RWPE2 (cell line): ENCODE results near the gene POFUT2.

ENCODE experiments used
- ATAC-seq: fragments of 200-7000 bp; cut with Tn5 transposase; 3 replicates; pipeline ENCODE4 v1.9.1; 2021; ENCODE audit warnings: low read depth
- DNase-seq: peaks from one replicate; pipeline ENCODE4 v3.0.0-alpha.2; 2020; ENCODE audit warnings: low spot score
- H3K27ac ChIP-seq: fragments of 450-650 bp; 2 replicates; pipeline ENCODE4 v1.5.1; 2017; ENCODE audit warnings: mild to moderate bottlenecking; ENCODE audit not compliant: poor library complexity, severe bottlenecking
- H3K27me3 ChIP-seq: fragments of 250-450 bp; sonication (Bioruptor Pico); 2 replicates; pipeline ENCODE4 v1.5.1; 2021; ENCODE audit warnings: mild to moderate bottlenecking, moderate library complexity; ENCODE audit not compliant: insufficient read depth, poor library complexity, severe bottlenecking
- H3K36me3 ChIP-seq: fragments of 250-450 bp; sonication (Bioruptor Pico); 2 replicates; pipeline ENCODE4 v1.5.1; 2020; ENCODE audit warnings: low read depth, mild to moderate bottlenecking, moderate library complexity
- H3K4me1 ChIP-seq: fragments of 250-450 bp; sonication (Bioruptor Pico); 2 replicates; pipeline ENCODE4 v1.5.1; 2021; ENCODE audit warnings: mild to moderate bottlenecking, moderate library complexity; ENCODE audit not compliant: insufficient read depth, poor library complexity, severe bottlenecking
- H3K4me3 ChIP-seq: fragments of 250-450 bp; sonication (Bioruptor Pico); 2 replicates; pipeline ENCODE4 v1.5.1; 2021; ENCODE audit warnings: mild to moderate bottlenecking, moderate library complexity; ENCODE audit not compliant: severe bottlenecking
- H3K9me3 ChIP-seq: fragments of 250-450 bp; sonication (Bioruptor Pico); 2 replicates; pipeline ENCODE4 v1.5.1; 2021; ENCODE audit warnings: mild to moderate bottlenecking, moderate library complexity; ENCODE audit not compliant: severe bottlenecking
- TF ChIP-seq, protein P1 (sequence below): fragments of 450-650 bp; IDR thresholded peaks from one replicate; pipeline ENCODE4 v1.5.1; 2017; ENCODE audit warnings: mild to moderate bottlenecking, moderate library complexity; ENCODE audit not compliant: poor library complexity, severe bottlenecking

Gene POFUT2

DNA sequence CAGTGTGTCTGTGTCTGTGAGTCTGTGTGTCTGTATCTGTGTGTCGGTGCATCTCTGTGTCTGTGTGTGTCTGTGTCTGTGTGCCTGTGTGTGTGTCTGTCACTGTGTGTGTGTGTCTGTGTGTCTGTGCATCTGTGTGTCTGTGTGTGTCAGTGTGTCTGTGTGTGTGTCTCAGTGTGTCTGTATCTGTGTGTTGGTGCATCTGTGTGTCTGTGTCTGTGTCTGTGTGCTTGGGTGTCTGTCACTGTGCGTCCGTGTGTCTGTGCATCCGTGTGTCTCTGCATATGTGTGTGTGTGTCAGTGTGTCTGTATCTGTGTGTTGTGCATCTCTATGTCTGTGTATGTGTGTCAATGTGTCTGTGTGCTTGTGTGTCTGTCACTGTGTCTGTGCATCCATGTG, 44.7 kb upstream of the POFUT2 start:
- DNase-seq: no peak
- no peak overlapping the region for H3K27ac ChIP-seq

DNA sequence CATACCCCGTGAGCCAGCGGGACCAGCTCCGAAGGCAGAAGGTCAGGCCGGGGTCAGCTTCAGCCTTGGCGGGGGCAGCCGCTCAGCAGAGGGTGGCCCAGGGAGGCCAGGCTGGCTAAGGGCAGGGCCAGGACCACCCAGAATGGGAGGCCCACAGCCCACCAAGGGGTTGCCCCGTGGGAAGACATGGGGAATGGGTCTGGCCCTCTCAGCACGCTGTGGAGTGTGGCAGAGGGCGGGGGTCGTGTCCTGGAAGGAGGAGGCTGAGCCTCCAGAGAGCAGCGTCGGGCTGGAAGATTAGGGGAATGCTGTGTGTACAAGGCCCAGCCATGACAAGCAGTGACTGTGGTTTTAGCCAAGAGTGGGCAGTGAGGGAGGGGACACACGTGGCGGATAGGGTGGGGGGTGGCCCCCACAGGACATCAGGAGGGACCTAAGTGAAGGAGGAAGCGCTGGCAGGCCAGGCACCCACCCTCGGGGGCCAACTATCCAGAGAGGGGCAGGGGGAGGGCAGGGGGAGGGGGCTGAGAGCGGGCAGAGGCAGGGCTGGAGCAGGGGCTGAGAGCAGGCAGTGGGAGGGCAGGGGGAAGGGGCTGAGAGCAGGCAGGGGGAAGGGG, 43.9 kb upstream of the POFUT2 start:
- Histone ChIP-seq H3K27me3 (no peaks in the 10 kb centered on the region), H3K27ac (no peak overlapping the region), H3K4me1 (peaks cover 29% of the 10 kb centered on the region), H3K36me3 (no peaks in the 10 kb centered on the region), H3K4me3 (no peak overlapping the region), H3K9me3 (no peaks in the 10 kb centered on the region)
- DNase-seq: peak; percentile 42
- TF ChIP-seq, protein P1, sequence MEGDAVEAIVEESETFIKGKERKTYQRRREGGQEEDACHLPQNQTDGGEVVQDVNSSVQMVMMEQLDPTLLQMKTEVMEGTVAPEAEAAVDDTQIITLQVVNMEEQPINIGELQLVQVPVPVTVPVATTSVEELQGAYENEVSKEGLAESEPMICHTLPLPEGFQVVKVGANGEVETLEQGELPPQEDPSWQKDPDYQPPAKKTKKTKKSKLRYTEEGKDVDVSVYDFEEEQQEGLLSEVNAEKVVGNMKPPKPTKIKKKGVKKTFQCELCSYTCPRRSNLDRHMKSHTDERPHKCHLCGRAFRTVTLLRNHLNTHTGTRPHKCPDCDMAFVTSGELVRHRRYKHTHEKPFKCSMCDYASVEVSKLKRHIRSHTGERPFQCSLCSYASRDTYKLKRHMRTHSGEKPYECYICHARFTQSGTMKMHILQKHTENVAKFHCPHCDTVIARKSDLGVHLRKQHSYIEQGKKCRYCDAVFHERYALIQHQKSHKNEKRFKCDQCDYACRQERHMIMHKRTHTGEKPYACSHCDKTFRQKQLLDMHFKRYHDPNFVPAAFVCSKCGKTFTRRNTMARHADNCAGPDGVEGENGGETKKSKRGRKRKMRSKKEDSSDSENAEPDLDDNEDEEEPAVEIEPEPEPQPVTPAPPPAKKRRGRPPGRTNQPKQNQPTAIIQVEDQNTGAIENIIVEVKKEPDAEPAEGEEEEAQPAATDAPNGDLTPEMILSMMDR: no peak
- ATAC-seq: no peak

More for the DNA sequence above, 44.7 kb upstream of the POFUT2 start:
- no peaks in the 10 kb centered on the region for H3K9me3 ChIP-seq
- H3K27me3 ChIP-seq: no peaks in the 10 kb centered on the region
- no peak for ATAC-seq
- no peaks in the 10 kb centered on the region for H3K36me3 ChIP-seq
- TF ChIP-seq, protein P1: no peak
- no peak overlapping the region for H3K4me3 ChIP-seq
- peaks cover 29% of the 10 kb centered on the region for H3K4me1 ChIP-seq

DNA sequence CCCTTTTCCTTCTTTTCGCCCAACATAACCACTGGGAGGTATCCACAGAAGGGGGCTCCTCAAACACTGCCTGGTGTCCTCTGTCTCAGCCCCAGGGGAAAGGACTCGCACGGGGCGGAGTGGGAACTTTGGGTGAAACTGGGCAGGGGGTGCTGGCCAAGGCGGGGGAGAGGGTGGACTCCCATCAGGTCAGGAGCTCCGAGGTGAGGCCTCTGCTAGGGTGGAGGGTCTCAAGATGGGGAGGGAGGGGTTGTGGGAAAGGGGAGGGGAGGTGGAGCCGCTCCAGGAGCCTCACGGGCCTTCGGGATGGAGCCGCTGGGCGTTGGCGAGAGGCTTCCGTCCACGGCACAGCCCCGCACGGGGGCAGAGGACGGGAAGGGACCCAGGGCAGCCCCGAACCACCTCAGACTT, 43.2 kb upstream of the POFUT2 start:
- Histone ChIP-seq H3K36me3 (no peaks in the 10 kb centered on the region), H3K4me3 (no peak overlapping the region), H3K9me3 (no peaks in the 10 kb centered on the region), H3K27me3 (no peaks in the 10 kb centered on the region), H3K27ac (peak overlapping the region; percentile 56), H3K4me1 (peaks cover 29% of the 10 kb centered on the region)
- no peak for ATAC-seq
- TF ChIP-seq, protein P1: no peak
- peak; percentile 37 for DNase-seq

DNA sequence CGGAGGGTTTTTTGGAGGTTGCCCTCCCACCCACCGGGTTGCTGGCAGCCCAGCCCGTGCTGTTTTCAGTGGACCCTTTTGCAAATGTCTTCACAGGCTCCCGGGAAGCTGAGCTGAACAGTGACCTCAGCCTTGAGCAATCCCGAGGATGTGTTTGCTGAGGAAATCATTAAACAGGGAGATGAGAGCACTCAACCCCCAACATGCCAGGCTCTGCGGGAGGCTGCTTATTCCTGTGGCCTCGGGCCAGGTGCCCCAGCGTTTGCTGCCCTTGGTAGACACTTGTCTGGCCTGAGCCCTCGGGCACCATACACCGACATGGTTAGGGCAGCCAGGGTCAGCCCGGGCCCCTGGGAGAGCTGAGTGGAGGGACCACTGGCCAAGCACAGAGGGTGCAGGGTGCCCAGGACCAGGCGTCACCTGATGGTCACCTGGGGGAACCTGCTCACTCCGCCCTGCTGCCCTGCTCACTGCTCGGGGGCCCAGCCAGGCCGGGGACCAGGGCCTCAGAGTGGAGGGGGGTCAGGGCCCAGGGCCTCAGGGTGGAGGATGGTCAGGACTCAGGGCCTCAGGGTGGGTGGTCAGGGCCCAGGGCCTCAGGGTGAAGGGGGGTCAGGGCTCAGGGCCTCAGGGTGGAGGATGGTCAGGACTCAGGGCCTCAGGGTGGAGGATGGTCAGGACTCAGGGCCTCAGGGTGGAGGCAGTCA, 42.5 kb upstream of the POFUT2 start:
- Histone ChIP-seq H3K4me1 (peaks cover 29% of the 10 kb centered on the region), H3K36me3 (no peaks in the 10 kb centered on the region), H3K4me3 (no peak overlapping the region), H3K9me3 (no peaks in the 10 kb centered on the region), H3K27ac (peak overlapping the region; percentile 56), H3K27me3 (no peaks in the 10 kb centered on the region)
- peak; percentile 79 for ATAC-seq
- peak; percentile 71 for DNase-seq
- TF ChIP-seq, protein P1: no peak
